Activated CD8-positive, alpha-beta memory T cell treated with anti-CD3 and anti-CD28 coated beads for 36 hours (primary cell): ENCODE results near the gene LIPN. TPM values are rescaled to one million over a fixed set of nuclear protein-coding genes. Genes with fewer than 3 reads are reported as not detected.

Experiments used
- CTCF ChIA-PET: fragments of 350-600 bp; sonication (Branson Sonifier 250); formaldehyde crosslinking; loops from one replicate; lab custom pipeline; 2021; ENCODE audit warnings: antibody characterized with exemption; lab: Charles Lee
- POLR2A ChIA-PET: fragments of 350-600 bp; sonication (Branson Sonifier 250); formaldehyde crosslinking; loops from one replicate; lab custom pipeline; 2021; ENCODE audit warnings: antibody characterized with exemption; lab: Charles Lee
- total RNA-seq, 2 experiments: library from RNA; stranded (reverse); gene quantifications; one replicate each; pipeline ENCODE4 v1.2.3, GENCODE V29; 2021

The LIPN gene
- total RNA-seq, 2 experiments from 2014 or later = not detected

DNA sequence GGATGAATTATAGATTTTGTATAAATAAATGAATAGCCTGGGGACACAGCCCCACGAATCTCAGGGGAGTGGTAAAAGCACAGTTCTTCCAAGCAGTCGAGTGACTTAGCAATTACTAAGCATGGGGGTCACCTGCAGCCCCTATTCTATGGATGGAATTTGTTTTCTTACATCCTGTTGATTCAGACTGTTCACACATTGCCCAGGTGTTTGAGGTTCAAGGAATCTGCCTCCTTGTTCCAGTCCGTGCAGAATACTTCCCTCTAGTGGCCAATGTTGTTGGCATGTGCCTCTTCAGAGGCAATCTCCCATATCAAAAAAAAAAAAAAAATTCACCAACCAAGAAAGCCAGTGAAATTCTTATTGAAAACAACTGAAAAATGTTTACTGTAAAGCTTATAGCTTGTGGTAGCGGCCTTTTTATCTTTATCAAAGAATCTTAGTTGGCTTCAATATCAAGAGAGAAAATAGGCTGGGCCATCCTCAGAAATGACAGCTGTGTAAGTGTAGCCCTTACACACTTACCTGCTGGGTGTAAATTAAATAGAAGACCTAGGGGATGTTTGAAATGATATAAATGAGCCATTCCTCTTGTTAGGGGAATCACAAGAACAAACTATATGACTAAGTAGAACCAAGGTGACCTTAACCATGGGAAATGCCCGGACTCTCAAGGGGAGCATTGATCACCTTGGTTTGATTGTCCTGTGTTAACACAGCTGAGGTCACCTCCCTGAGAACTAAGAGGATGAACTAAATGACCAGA is 50.6 kb downstream of the LIPN start:
- POLR2A ChIA-PET = interaction anchor here (0.5 to 0.7 kb wide), 2 partner anchors 123 to 1012 kb away, joined by 3 to 4 read pairs; no protein-coding TSS in a partner anchor

DNA sequence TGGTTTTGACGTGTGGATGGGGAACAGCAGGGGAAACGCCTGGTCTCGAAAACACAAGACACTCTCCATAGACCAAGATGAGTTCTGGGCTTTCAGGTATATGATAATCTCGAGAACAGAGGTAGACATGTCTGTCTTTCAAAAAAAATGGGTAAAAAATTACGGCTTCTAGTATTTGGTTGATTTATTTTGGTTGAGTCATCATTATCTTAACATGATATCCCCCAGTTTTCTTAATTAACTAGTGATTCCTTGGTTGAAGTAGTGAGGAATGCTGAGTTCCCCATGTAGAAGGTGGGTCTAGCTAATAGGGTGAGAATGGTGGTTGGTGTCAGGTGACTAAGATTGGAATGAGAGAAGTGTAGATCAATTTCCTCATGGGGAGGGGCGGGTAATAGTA is 53.4 kb downstream of the LIPN start:
- ChIA-PET CTCF (no interaction called here), POLR2A (no interaction called here)

More for the DNA sequence above, 50.6 kb downstream of the LIPN start:
- CTCF ChIA-PET = interaction anchor here (0.7 to 1.7 kb wide), 8 partner anchors 13 to 1076 kb away, joined by 3 to 5 read pairs (median 4); partner anchors contain the start of gene LIPN

DNA sequence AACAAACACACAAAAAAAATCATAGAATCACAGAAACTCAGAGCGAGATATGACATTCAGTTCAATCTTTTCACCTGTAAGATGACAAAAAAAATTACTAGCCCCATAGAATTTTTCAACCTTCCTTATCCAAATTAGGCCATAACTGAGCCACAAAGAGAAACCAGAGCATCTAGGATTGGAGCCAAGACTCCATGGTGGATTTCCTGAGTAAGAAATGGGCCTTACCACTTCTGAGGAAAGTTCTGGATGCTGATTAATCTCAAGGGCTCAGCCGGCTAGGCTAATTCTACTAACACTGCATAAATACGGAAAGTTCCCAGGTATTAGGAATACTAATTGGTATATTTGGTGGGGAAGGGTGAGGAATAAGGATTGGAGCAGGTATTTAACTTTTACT is 59.5 kb downstream of the LIPN start:
- ChIA-PET CTCF (interaction anchor here (0.7 to 1.0 kb wide), 2 partner anchors 80 to 114 kb away, joined by 3 to 4 read pairs; no protein-coding TSS in a partner anchor), POLR2A (no interaction called here)

DNA sequence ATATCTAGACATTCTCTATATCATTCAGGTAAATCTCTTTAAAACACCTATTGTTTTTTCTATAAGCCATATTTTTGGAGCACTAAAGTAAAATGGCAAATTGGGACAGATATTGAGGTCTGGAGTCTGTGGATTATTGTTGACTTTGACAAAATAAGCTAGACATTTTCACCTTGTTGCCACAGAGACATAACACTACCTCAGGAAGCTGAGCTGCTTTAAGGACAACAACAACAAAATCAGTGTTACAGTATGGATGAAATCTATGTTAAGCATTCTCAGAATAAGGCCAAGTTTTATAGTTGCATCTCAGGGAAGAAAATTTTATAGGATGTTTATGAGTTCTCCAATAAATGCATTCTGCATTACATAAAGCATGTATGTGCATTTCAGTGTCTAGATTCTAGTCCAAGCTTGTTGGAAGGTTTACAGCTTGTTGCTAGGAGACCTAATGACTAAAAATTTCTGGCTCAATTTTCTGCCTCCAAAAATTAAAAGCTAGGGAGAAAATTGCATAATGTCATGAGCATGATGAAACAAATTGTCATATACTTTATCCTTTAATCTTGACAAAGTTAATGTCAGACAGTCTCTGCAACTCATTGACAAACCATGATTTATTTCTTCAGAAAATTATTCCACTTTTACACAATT is 61.1 kb downstream of the LIPN start:
- ChIA-PET CTCF (interaction anchor here (1.4 kb wide), 1 partner anchor 114 kb away, joined by 3 read pairs; no protein-coding TSS in a partner anchor), POLR2A (no interaction called here)

DNA sequence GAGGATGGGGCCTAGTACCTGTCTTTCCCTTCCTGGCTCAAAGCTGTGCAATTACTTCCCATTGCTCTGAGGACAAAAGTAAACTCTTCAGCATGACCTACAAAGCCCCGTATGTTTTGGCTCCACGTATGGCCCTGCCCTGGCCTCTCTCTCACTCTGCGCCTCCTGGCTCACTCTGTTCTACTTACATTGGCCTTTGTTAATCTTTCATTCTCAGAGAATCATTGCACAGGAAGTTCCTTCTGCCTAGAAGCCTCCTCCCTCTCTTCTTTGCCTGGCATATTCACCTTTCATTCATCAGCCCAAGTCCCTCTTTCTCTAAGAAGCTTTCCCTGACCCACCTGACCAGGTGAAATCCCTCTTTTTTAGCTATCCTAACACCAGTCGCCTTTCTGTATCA is 66.6 kb downstream of the LIPN start:
- ChIA-PET POLR2A (no interaction called here), CTCF (interaction anchor here (0.8 to 2.6 kb wide), 3 partner anchors 9 to 107 kb away, joined by 3 to 11 read pairs (median 10); no protein-coding TSS in a partner anchor)

DNA sequence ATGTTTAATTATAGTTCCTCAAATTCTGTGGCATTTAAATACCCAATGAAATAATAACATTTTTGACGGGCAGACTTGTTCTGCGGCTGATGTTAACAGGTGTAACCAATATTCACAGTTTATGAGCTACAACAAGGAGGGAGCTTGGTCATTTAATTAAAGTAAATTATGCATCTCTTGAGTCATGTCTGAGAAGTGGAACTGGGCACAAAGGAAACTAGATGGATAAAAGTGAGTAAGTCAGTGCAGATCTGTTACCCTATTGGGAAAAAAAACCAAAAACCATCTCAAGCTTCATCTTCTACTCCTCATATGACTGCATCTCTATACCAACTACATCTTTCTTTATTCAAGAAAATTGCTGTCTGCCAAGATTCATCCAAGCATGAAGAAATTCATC is 67.9 kb downstream of the LIPN start:
- POLR2A ChIA-PET = no interaction called here

DNA sequence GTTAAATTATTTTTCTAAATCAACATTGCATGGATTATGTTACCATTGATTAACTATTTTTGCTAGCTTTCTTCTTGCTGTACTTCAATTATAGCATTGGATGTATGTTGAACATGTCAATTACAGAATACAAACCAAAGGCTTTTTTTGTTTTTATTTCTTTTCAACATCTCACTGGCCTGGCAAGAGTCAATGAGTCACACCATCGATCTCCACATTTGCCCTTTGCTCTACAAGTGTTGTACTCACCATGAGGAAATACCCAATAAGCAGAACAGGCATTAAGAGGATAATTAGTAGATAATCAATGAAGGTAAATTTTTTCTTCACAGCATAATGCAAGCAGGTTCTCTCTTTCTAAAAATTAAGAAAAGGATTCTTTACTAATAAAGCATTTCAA is 68.5 kb downstream of the LIPN start:
- ChIA-PET CTCF (interaction anchor here (2.6 kb wide), 1 partner anchor 105 kb away, joined by 11 read pairs; no protein-coding TSS in a partner anchor), POLR2A (no interaction called here)

More for the DNA sequence above, 67.9 kb downstream of the LIPN start:
- CTCF ChIA-PET = interaction anchor here (2.1 to 2.6 kb wide), 2 partner anchors 8 to 106 kb away, joined by 10 to 11 read pairs; no protein-coding TSS in a partner anchor

Other genes starting within 250 kb of the LIPN start
- gene RNLS, start 176.7 kb upstream of the LIPN start, total RNA-seq = 1 to 10 TPM; 4.3 to 6.2 TPM
- not detected for gene LIPJ, start 173.3 kb upstream of the LIPN start, total RNA-seq
- gene LIPF, start 95.6 kb upstream of the LIPN start, total RNA-seq = not detected
- not detected for gene LIPK, start 53.8 kb upstream of the LIPN start, total RNA-seq
- not detected for gene LIPM, start 42.7 kb downstream of the LIPN start, total RNA-seq
- gene ANKRD22, start 91.8 kb downstream of the LIPN start, total RNA-seq = under 1 TPM; 0.15 to 0.17 TPM
- gene STAMBPL1, start 120.2 kb downstream of the LIPN start, total RNA-seq = 10 to 100 TPM; 24.5 to 26.9 TPM
- gene ACTA2, start 192.8 kb downstream of the LIPN start, total RNA-seq = 10 to 100 TPM; 20.5 to 20.7 TPM
- gene FAS, start 230.8 kb downstream of the LIPN start, total RNA-seq = 10 to 100 TPM; 49.4 to 51.1 TPM